NCI-H146 treated with DMSO at 0.1 percent for 48 hours (cell line): Measurements from ENCODE around the gene DHRS12.
A peak's percentile ranks its signal among the peaks of the same experiment; 100 is the strongest.

ENCODE experiments used
- DNase-seq: peaks from one replicate; lab custom pipeline; 2025; ENCODE audit not compliant: unreplicated experiment; lab: John Stamatoyannopoulos, UW

Gene DHRS12

DNA sequence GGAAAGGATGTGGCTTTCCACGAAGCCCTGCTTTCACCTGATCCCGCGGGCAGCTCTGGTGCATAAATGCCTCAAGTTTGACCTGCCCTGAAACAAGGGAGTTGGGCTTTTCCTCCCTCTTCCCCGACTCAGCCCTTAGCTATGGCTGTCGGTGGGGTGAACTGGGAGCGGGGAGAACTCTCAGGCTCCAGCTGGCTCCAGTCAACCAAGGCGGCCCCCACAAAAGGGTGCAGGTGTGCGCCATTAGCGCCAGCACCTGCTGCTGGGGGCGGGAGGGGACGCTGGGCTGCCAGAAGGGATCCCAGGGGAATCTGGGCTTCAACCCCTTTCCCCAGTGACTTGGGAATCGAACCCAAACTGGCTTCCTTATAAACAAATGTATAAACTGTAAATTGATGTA, 7.1 kb upstream of the DHRS12 start:
- DNase-seq: peak; percentile 59

DNA sequence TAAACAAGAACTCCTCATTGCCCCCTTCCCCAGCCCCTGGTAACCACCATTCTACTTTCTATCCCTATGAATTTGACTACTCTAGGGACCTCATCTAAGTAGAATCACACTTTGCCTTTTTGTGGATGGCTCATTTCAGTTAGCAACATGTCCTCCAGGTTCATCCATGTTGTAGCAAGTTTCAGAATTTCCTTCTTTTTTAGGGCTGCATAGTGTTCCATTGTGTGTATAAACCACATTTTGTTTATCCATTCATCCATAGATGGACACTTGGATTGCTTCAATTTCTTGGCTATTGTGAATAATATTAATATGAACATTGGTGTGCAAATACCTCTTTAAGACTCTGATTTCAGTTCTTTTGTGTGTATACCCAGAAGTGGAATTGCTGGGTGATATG, 4.8 kb upstream of the DHRS12 start:
- no peak for DNase-seq

DNA sequence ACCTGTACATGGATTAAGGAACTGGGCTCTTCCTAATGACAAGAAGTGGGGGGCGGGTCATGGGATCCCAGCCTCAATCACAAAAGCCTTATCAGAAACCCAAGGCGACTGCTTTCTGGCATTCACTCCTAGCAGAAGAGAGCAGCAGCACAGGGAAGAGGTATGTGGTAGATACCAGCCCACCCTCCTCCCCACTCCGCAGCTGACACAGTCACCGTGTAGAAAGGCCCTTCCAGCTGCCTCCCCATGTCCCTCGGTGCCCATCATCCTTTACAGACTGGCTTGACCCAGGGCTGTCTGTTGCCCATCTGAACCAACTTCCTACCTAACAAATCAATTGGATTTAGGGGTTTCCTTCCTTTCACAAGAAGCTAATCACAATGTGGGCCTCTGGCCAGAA, 3.1 kb upstream of the DHRS12 start:
- DNase-seq: no peak

DNA sequence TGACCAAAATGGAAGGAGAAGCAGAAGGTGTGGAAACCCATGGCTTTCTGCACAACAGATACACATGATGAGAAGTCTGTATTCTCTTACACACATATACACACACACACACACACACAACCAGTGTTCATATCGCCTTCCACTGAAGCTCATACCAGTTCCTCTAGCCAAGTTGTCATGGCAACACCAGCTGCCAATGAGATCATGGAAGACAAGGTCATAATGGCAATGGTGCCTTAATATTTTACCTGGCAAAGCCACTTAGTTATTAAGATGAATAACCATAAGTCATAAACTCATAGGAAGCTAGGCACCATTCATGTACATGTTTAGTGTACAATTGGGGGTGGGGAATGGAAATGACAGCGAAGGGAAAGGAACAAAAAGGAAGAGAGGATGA, 2.6 kb upstream of the DHRS12 start:
- no peak for DNase-seq

DNA sequence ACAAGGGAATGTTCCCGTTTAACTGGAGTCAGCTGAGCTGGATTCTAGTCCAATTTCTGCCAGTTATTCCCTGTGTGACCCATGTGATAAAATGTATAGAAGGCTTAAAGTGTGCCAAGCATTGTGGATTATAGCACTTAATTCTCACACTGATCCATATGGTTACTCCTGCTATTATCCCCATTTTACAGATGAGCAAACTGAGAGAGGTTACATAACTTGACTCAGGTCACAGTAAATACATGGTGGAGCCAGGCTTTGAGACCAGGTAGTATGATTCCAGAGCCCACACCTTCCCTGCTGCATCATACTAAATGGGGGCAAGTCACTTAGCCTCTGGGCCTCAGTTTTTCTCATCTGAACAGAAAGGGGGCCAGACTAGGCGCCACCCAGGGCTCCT, 2.0 kb upstream of the DHRS12 start:
- DNase-seq: no peak

DNA sequence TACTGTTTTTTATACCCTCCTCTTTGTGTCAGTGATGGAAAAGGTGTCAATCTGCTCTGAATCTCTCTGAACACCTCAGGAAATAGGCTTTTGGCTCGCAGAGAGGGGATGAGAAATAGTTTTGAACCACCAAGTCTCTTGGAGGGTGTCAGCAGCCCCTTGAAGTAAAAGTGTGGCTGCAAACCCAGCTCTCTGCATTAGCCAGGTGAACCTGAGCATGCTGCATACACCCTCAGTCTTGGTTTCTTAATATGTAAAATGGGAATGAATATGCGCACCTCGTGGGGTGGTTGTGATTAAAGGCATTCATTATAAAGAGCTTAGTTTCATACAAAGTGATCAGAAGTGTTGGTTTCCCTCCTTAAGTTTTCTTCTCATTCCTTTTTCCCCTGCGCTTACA, 1.4 kb upstream of the DHRS12 start:
- DNase-seq: no peak

DNA sequence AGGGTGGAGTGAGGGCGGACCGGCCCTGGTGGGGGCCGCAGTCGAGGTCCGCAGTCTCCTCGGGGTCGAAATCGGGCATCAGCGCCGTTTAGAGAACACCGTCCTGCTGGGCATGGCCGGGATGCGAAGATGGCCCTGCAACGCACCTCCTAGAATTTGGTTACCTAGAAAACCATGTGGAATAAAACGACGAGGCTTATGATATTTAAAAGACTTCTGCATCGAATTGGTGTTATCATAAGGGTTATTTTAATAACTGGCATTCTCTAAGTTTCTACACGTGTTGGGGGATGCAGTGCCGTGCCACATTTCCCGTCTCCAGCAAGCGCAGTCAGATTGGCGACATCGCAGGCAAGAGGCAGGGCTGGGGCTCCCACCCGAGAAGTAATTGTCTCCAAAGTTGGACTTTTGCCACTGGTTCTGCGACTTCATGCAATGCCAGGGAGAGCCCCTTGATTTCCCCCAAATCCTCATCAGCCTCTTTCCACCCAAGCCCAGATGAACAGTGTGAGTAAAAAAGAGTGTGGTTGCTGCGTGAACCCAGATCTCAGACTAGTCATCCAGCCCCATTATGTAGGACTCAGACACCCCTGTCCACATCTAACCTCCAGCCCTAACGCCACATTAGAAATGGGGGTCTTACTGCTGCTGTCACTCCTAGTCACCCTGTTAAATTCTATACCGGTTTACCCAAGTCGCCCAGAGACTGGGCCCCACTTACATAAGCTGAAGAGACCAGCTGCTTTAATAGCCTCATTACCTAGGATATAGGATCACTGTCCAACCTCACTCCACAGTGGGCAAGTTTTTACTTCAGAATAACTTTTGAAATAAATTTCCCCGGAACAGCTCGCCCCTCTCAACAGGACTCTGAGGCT, 571 bp upstream of the DHRS12 start:
- DNase-seq: peak; percentile 61

DNA sequence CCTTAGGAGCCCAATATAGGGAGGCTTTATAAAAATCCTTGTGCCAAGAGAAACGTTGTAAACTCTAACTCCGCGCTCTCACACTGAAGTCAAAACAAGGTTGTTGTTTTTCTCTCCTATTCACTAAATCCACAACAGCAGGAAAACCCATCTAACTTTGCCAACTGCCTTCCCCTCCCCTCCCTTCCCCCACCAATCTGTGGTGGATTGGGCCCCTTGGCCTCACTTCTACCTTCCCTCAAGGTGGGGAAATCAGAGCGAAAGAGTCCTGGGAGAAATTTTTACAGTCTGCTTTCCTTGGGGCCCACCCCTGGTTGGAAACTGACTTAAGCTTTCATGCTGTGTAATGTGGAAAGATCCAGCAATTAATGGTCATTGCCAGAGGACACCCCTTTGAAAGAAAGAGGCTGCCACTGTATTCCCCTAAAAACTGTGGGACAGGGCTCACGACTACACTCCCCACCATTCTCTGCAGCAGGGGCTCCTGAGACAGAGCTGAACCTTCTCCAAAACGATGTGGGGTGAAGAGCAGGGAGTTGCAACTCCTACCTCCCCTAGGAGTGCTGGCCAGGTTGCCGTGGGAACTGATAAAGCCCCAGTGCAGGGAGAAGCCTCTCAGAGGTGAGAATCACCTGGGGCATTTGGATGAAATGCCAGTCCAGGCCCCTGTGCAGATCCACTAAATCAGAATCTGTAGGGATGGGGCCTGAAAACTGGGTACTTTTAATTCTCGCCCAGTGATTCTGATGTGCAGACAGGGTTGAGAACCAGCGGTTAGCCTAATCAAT, 1.1 kb downstream of the DHRS12 start:
- no peak for DNase-seq

DNA sequence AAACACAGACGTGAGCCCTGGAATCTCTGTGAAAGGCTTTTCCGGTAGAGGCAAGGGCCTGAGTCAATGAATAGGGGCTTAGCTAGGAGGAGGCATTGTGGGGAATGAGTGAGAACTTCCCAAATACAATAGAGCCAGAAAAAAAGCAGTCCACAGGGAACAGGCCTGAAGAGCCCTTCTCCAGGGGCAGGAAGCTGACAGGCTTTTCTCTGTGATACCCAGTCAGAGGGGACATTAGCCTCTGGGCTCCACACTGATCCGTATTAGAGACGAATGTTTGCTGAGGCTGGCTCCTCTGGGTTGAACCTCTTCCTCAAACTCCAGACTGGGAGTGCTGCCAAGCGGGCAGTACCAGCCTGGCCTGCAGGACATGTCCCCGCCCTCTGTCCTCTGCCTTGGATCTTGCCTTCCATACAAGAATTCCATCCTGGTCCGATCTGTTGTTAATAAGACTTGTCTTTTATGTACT, 2.3 kb downstream of the DHRS12 start:
- no peak for DNase-seq

DNA sequence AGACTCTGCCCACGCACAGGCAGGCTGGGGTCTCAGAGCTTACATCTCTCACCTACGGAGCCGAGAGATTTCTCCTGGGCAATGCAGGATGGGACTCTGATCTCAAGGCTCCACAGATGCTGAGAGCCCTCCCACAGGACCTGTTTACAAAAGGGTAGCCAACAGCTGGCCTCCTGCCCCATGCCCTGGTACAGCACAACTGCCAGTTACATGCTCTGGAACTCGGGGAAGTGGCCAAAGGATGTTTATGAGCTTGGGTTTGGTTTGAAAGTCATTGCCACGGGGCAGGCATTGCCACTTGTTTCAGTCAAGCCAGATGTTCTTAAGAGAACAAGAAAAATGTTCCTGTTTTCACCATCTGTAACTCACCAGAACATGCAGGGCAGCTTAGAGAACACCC, 3.5 kb downstream of the DHRS12 start:
- no peak for DNase-seq

DNA sequence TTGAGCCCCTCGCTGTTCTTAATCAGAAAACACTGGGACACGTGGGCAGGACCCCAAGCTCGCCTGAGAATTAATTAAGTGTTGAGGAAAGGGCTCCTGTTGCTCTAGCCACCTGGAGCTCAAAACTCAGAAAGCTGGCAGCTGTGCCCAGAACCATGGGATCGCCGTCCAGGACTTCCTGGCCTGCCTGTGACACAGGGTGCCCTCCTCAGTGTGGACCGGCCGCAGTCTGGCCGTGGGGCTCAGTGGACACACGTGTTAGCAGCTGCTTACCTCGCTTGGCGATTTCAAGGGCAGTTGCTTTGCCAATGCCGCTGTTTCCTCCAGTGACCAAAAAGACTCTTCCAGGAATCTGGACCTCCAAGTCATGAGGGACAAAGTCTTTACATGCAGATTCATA, 4.7 kb downstream of the DHRS12 start:
- DNase-seq: no peak

DNA sequence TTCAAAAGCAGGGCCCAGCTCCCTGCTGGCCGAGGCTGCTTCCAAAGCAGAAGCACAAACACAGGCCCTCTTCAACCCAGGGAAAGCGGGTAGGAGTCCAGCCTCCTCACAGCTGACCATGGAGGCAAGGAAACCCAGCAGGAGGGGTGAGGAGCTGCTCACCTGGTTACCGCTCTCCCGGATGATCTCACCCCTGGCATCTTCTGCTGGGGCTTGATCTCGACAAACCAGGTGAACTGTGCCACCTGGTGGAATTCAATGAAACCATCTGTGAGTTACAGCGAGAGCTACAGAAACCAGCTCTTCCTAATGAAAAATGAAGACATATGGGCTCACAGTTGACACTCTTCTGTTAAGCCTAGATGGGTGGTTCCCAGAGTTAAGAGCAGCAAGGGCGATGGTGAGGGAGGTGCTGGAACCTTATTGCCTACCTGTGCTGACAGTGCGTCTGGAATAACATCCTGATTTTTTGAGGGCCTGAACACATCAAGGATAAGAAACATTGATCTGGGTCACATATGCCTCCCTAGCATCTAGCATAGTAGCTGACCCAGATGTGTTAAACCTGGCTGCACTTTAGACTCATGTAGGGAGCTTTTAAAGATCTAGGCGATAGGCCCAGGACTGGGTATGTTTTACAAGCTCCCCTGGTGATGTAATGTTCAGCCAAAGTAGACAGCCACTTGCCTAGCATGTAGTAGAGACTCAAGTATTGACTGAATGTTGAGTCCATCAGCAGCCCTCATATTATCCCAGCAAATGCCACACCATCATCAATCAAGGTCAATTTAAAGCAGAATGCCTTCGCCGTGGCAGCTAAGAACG, 6.1 kb downstream of the DHRS12 start:
- peak; percentile 68 for DNase-seq

DNA sequence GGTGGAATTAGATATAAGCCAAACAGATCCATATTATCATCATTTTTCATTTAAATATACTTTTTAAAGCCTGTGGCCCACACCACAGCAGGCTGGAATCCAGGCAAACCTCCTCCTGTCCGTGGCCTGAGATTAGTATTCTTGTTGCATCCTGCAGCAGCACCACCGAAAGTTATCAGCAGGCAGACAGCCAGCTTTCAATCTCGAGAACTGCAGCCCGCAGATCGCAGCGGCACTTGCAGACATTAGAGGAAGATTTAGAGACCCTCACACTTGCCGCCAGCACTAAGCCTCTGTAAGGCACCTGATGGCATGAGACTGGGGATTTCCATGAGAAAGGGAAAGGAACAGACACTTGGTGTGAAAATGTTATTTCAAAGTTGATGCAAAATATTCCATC, 7.4 kb downstream of the DHRS12 start:
- no peak for DNase-seq

DNA sequence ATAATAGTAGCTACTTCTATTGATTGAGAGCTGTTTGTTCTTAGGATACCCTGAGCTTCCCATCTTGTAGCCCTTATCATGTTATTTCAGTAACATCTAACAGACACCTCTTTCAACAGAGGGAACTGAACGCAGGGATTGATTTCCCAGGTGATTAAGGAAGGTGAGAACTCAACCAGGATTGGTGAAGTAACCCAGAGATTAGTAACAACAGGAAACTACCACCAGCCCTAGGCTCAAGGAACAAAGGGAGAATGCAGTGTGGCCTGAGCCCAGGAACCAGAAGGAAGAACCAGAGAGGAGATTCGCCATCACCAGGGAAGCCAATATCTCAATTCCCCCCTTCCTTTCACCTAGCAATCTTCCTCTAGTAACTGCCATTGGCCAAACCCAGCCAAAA, 8.5 kb downstream of the DHRS12 start:
- DNase-seq: no peak

DNA sequence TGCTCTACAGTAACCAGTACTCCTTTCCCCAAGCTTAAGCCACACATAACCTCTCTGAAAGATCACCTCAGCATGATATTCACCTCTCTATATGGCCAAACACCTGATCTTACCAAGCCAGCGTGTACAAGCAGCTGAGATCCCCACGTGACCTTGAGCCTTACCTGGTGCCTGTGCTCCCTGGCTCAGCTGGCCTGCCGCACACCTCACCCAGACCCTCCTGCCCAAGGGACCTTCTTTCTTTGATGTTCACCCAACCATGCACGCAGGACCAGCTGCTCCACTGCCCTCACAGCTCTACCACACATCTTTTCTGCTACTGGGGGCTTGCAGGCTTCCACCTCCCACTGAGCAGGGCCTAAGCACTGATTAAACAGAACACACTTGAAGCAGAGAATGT, 9.0 kb downstream of the DHRS12 start:
- peak; percentile 59 for DNase-seq

DNA sequence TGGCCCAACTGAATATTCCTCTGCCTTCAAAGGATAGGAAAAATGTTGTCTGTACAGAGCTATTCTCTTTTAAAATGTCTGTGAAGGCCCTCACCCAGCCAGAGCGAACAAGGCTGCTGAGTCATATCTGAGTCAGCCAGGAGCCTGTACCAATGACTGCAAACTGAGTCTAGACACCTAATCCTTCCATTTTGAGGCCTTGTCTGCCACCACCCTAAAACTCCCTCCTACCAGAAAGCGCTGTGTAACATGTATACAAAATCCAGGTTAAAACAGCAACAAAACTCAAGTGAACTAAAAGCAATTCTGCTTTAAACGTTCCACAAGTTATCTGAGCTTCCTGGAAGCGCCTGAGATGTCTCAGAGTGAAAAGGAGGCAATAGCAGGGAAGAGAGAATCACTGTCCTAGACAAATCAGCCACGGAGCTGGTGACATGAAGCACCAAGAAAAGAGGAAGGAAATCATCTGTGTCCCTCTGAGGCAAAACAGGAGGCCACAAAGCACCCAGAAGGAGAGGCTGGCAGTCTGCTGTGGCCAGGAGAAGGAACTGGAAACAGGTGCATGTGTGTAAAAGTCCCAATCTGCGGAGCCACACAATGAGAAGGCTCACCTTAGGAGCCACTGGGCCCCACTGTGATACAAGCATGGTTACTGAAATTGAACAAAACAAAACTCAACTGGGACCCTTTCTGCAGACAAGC, 10.2 kb downstream of the DHRS12 start:
- DNase-seq: no peak

DNA sequence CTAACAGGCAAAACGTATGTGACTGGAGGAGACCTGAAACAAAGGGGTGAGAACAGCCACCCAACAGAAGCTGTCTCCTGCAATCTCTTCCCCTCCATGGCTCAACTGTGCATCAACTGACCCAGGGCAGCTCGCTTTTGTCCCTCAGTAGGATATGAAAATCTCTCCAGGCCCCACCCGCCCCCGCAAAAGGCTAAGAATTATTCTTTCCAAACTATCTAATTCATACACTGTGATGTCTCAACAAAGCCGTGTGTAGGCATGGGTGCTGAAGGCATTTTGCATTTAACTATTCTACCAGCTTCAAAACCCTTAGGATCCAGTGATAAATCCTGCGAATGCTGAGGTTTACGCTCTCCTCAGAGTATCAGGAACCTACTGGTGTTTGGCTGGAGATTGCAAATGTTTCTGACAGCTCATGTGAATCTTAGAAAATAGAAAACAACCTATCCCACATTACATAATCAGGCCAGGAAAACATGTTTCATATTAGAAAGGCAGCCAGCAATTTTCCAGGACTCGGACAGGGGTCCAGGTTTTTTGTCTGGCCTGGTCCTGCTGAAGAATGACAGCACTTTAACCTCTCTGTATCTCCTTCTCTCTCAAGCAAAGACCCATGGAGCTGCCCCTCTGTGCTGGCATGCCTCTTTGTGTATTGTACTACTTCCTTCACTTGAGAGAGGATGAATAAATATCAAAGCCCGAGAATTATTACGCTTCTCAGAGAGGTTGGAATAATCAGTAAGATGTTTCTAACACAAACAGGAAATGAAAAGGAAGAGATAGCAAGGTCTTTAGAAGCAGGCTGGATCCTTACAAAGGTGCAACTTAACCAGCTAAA, 17.3 kb downstream of the DHRS12 start:
- DNase-seq: no peak

DNA sequence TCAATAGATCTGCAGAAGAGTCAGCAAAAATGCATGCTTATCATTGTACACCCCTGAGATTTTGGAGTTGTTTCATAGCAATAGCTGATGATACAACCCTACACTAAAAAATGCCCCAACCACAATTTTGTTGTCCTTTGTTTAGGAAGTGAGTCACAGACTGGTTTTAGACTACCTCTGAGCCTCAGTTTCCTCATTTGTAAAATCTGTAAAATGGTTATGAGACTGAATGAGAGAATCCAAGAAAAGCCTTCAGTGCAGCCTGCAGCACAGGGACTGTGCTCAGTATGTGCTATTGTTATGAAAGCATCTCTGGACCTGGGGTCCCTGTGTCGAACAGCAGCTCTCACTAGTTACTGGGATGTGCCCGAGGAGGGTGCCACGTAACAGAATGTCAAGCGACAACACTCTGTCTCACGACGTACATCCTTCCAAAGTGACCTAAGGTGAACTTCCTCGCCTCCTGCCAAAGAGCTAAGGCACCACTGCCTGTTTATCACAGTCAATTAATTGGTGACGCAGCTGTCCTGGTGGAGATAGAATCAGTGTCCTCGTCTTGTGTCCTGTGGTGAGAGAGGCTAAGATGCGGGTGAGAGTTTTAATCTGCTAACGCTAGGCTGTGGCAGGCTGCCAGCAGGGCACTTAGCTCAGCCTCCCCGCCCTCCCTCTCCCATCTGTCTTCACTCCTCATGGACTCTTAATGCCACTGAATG, 18.1 kb downstream of the DHRS12 start:
- peak; percentile 57 for DNase-seq

DNA sequence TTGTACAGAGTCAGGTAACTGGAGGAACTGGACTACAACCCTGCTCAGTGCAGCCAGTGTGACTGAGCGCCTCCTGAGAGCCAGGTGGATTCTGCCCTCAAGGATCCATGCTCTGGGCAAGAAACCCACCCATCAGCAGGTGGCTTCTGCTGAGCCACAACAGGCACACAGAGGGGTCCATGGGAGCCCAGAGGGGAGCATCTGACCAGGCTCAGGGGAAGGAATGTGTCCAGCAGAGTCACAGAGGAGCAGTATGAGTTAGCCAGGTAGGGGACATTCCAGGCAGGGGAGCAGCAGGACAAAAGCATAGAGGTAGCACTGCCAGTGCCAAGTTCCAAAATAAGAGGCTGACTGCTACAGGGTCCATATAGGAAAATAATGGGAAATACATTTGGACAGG, 19.9 kb downstream of the DHRS12 start:
- no peak for DNase-seq
